Measurements from ENCODE around the gene ATP8B1. TPM values are rescaled to one million over a fixed set of nuclear protein-coding genes. Genes with fewer than 3 reads are reported as not detected.

ATP8B1 gene
- total RNA-seq, 1 experiment from 2014 or later, result 24.8 TPM

- Histone ChIP-seq H3K9me2 (replicated peaks; ENCODE audit: low read length) (no peaks in the 10 kb centered on the region), H3K79me2 (ENCODE audit: low read length) (peaks cover 67% of the 10 kb centered on the region), H3K27ac (ENCODE audit: low read length) (peak overlapping the region; percentile 57), H3K27me3 (ENCODE audit: low read length) (no peaks in the 10 kb centered on the region), H3K4me1 (ENCODE audit: insufficient read depth, low read length) (peaks cover 45% of the 10 kb centered on the region), H3K4me3 (ENCODE audit: low read length) (peak overlapping the region; percentile 79), H3F3A (ENCODE audit: low read length, unreplicated experiment) (peaks cover 3% of the 10 kb centered on the region), H4K20me1 (ENCODE audit: low read length) (peaks cover 17% of the 10 kb centered on the region; the same call in 1 of the 2 replicates), H3K4me2 (ENCODE audit: low read length) (peak overlapping the region; percentile 84), H3K36me3 (ENCODE audit: low read depth, low read length) (no peaks in the 10 kb centered on the region), H2AFZ (ENCODE audit: low read length) (peak overlapping the region; percentile 68), H3K9ac (ENCODE audit: low read length) (peak overlapping the region; percentile 88), H3K9me3 (ENCODE audit: low read length) (no peaks in the 10 kb centered on the region)
- ATAC-seq, result no peak
- no peak for TF ChIP-seq EZH2 (IDR thresholded peaks at IDR 0.05; ENCODE audit: low read length, unreplicated experiment)
- TF ChIP-seq EZH2phosphoT487 (IDR thresholded peaks at IDR 0.05; ENCODE audit: borderline replicate concordance, low read length), result no peak
- no peak for TF ChIP-seq CTCF (conservative IDR thresholded peaks at IDR 0.05; ENCODE audit: low read depth, low read length)
- no TSS peak for BruUV-seq (replicated peaks)
- POLR2A ChIA-PET (ENCODE audit: unreplicated experiment), result interaction anchor here (0.7 kb wide), 2 partner anchors 14 to 33 kb away, joined by 6 to 7 read pairs; no protein-coding TSS in a partner anchor
- CTCF ChIA-PET, result no interaction called here
- peak; percentile 22 for DNase-seq
- intact Hi-C loops (cut with micrococcal nuclease), result loop anchor here (2.0 kb wide), 1 partner anchor 243 kb away; the partner anchor contains the start of gene NEDD4L
Measured at GRCh38 chr18:57801761-57802212, 1.3 kb downstream of the ATP8B1 start.

- Histone ChIP-seq H3K79me2 (ENCODE audit: low read length) (peaks cover 72% of the 10 kb centered on the region), H2AFZ (ENCODE audit: low read length) (peak overlapping the region; percentile 68; the same call in 1 of the 2 replicates)
- intact Hi-C loops (cut with micrococcal nuclease), result no loop called here
Measured at GRCh38 chr18:57801325-57801724, 1.8 kb downstream of the ATP8B1 start.

More at GRCh38 chr18:57801325-57801724, 1.8 kb downstream of the ATP8B1 start:
- Histone ChIP-seq H3K27me3 (ENCODE audit: low read length) (no peaks in the 10 kb centered on the region), H3K27ac (ENCODE audit: low read length) (peak overlapping the region; percentile 57), H3K4me2 (ENCODE audit: low read length) (peak overlapping the region; percentile 84), H3K4me1 (ENCODE audit: insufficient read depth, low read length) (peaks cover 45% of the 10 kb centered on the region), H3K9me2 (replicated peaks; ENCODE audit: low read length) (no peaks in the 10 kb centered on the region), H3K9me3 (ENCODE audit: low read length) (no peaks in the 10 kb centered on the region), H3K36me3 (ENCODE audit: low read depth, low read length) (no peaks in the 10 kb centered on the region), H3F3A (ENCODE audit: low read length, unreplicated experiment) (no peaks in the 10 kb centered on the region), H3K9ac (ENCODE audit: low read length) (peak overlapping the region; percentile 88), H4K20me1 (ENCODE audit: low read length) (peaks cover 17% of the 10 kb centered on the region; the same call in 1 of the 2 replicates), H3K4me3 (ENCODE audit: low read length) (peak overlapping the region; percentile 79)
- TSS peak; percentile 31 for BruUV-seq (replicated peaks)
- ChIA-PET POLR2A (ENCODE audit: unreplicated experiment) (interaction anchor here (0.7 kb wide), 2 partner anchors 13 to 33 kb away, joined by 6 to 7 read pairs; no protein-coding TSS in a partner anchor), CTCF (no interaction called here)
- TF ChIP-seq CTCF (conservative IDR thresholded peaks at IDR 0.05; ENCODE audit: low read depth, low read length) (no peak), EZH2phosphoT487 (IDR thresholded peaks at IDR 0.05; ENCODE audit: borderline replicate concordance, low read length) (no peak)
- ATAC-seq, result no peak
- no peak for DNase-seq
